Islet of Langerhans (tissue), 1 donor: Measurements from ENCODE around the gene FGF5.
"Not testable (repeated sequence)": the region's sequence is repeated elsewhere in the genome, so short reads cannot be mapped to it uniquely, and the experiment has no call there.

Experiments
- FAIRE-seq: peaks from one replicate; lab custom pipeline; 2011; peaks lifted over from hg19 to GRCh38; lab: Jason Lieb, UNC

FGF5 gene

GRCh38 chr4:80266253-80266901, at the start of gene FGF5:
Gene FGF5, plus strand, starts transcription at chr4:80266664. Its CDS starts 161 bp downstream, at chr4:80266825.
- FAIRE-seq: no peak

GRCh38 chr4:80219301-80220025, 47.0 kb upstream of the FGF5 start:
- no peak for FAIRE-seq

GRCh38 chr4:80220711-80221110, 45.8 kb upstream of the FGF5 start:
- FAIRE-seq: no peak

- no peak for FAIRE-seq
These were observed 45.3 kb upstream of the FGF5 start for GRCh38 chr4:80221161-80221560.

GRCh38 chr4:80225595-80225994, 40.9 kb upstream of the FGF5 start:
- no peak for FAIRE-seq

- no peak for FAIRE-seq
These were observed 40.4 kb upstream of the FGF5 start for GRCh38 chr4:80226094-80226493.

GRCh38 chr4:80228460-80228859, 38.0 kb upstream of the FGF5 start:
- no peak for FAIRE-seq

- FAIRE-seq: no peak
These were observed 37.3 kb upstream of the FGF5 start for GRCh38 chr4:80229128-80229527.

- no peak for FAIRE-seq
These were observed 36.9 kb upstream of the FGF5 start for GRCh38 chr4:80229590-80229989.

GRCh38 chr4:80231180-80231579, 35.3 kb upstream of the FGF5 start:
- FAIRE-seq: no peak

GRCh38 chr4:80232707-80233370, 33.6 kb upstream of the FGF5 start:
- FAIRE-seq: no peak

- no peak for FAIRE-seq
These were observed 33.1 kb upstream of the FGF5 start for GRCh38 chr4:80233390-80233789.

- no peak for FAIRE-seq
These were observed 31.0 kb upstream of the FGF5 start for GRCh38 chr4:80235451-80235850.

GRCh38 chr4:80237992-80238391, 28.5 kb upstream of the FGF5 start:
- FAIRE-seq: no peak

GRCh38 chr4:80239480-80240150, 26.8 kb upstream of the FGF5 start:
- FAIRE-seq: no peak

- no peak for FAIRE-seq
These were observed 25.5 kb upstream of the FGF5 start for GRCh38 chr4:80240976-80241375.

GRCh38 chr4:80243274-80244018, 23.0 kb upstream of the FGF5 start:
- no peak for FAIRE-seq

- not testable (repeated sequence) for FAIRE-seq
These were observed 19.0 kb upstream of the FGF5 start for GRCh38 chr4:80247484-80247883.

- FAIRE-seq: no peak
These were observed 17.3 kb upstream of the FGF5 start for GRCh38 chr4:80249144-80249543.

- no peak for FAIRE-seq
These were observed 14.0 kb upstream of the FGF5 start for GRCh38 chr4:80252427-80252826.

GRCh38 chr4:80252953-80253352, 13.5 kb upstream of the FGF5 start:
- no peak for FAIRE-seq

GRCh38 chr4:80253510-80253909, 13.0 kb upstream of the FGF5 start:
- no peak for FAIRE-seq
